ENCODE data around the gene GZMH. TPM values are rescaled to one million over a fixed set of nuclear protein-coding genes. Genes with fewer than 3 reads are reported as not detected.

Gene GZMH
- total RNA-seq, 2 experiments from 2014 or later, result 36.1 to 45.0 TPM

DNA sequence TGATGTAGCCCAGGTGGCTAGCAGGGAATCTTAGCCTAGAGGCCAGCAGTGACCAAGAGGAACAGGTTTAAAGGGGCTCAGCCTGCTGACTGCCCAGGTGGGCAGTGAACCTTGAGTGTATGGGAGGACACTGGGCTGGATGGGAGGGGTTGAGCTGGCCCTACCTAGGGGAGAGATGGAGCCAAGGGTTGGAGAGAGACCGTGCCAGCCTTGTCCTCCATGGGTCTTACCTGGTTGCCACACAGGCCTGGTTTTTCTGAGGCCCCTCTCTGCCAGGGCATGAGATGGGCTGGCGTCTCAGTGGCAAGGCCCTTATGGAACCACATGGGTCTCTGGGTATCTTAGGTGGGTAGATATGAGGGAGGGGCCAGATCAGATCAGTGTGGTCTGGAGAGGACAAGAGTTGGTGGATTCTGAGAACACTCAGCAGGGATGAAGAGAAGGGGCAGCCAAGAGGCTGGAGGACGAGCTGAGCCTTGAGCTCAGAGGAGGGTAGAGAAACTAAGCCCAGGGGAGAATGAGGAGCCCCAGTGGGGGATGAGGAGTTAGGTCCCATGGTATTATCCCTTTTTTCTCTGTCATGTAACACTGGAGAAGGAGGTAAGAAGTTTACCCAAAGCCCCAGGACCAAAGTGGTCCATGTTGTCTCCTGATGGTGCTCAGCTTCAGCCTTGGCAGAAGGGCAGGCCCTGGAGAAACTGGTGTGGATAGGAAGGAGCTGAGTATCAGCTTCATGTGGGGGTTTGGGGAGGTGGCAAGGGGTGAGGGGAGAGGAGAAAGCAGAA is 20.8 kb upstream of the GZMH start:
- peak; percentile 25 for ATAC-seq
- POLR2A ChIA-PET, result interaction anchor here (0.6 kb wide), 1 partner anchor 172 kb away, joined by 5 read pairs; no protein-coding TSS in a partner anchor

DNA sequence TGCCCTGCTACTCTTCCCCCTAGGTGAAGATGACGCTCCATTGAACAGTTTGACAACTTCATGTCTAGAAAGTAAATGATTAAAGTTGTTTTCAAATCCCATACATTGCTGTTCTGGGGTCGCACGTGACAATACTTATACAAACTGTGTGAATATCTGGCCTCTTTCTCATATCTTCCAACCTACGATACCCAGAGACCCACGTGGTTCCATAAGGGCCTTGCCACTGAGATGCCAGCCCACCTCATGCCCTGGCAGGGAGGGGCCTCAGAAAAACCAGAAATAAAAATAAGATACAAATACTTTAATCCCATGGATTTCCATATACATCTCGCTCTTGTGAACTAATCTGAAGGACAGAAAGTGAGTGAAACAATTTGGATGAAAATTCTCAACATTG is 20.0 kb upstream of the GZMH start:
- Mint-ChIP-seq H3K27me3 (no peaks in the 10 kb centered on the region), H3K9me3 (ENCODE audit: low read depth) (no peaks in the 10 kb centered on the region), H3K27ac (peak overlapping the region; percentile 48), H3K4me3 (peak overlapping the region; percentile 78), H3K4me1 (peaks cover 12% of the 10 kb centered on the region), H3K36me3 (ENCODE audit: low read depth) (peaks cover 38% of the 10 kb centered on the region)
- CTCF ChIA-PET, result no interaction called here
- DNase-seq, result no peak
- POLR2A ChIA-PET, result interaction anchor here (0.6 kb wide), 1 partner anchor 173 kb away, joined by 5 read pairs; no protein-coding TSS in a partner anchor
- no peak for ATAC-seq
- intact Hi-C loops (cut with DNase I, micrococcal nuclease), result no loop called here

More for the DNA sequence above, 20.8 kb upstream of the GZMH start:
- Mint-ChIP-seq H3K9me3 (ENCODE audit: low read depth) (no peaks in the 10 kb centered on the region), H3K4me1 (peaks cover 12% of the 10 kb centered on the region), H3K27ac (peak overlapping the region; percentile 48), H3K27me3 (no peaks in the 10 kb centered on the region), H3K4me3 (peak overlapping the region; percentile 78), H3K36me3 (ENCODE audit: low read depth) (peaks cover 38% of the 10 kb centered on the region)
- intact Hi-C loops (cut with DNase I, micrococcal nuclease), result loop anchor here in 1 of 2 experiments (2.0 kb wide), 1 partner anchor 25 kb away; no protein-coding TSS in a partner anchor
- DNase-seq, result peak; percentile 44
- CTCF ChIA-PET, result interaction anchor here (0.6 to 0.8 kb wide), 2 partner anchors 19 to 154 kb away, joined by 3 read pairs; no protein-coding TSS in a partner anchor

DNA sequence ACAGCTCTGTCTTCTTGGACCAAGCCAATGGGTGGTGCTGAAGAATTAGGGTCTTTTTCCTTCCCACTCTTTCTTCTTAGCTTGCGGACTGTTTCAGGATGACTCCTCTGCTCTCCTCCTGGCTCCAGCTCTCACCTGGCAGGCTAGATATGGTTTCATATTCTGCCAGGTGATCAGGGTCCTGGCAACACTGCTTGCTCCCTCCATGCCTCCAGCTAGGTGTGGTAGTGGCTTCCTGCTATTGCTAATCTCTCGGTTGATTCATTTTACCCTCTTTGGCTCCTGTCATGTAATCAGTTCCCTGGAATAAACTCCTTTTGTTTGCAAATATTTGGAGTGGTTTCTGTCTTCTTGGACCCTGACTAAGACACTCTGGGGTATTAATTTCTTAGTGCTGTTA is 4.3 kb upstream of the GZMH start:
- ATAC-seq (no peak), DNase-seq (no peak)
- Mint-ChIP-seq H3K27me3 (no peaks in the 10 kb centered on the region), H3K4me1 (peaks cover 37% of the 10 kb centered on the region), H3K9me3 (ENCODE audit: low read depth) (no peaks in the 10 kb centered on the region), H3K36me3 (ENCODE audit: low read depth) (no peaks in the 10 kb centered on the region), H3K27ac (no peak overlapping the region), H3K4me3 (no peak overlapping the region)
- intact Hi-C loops (cut with DNase I, micrococcal nuclease), result no loop called here
- ChIA-PET POLR2A (no interaction called here), CTCF (no interaction called here)

DNA sequence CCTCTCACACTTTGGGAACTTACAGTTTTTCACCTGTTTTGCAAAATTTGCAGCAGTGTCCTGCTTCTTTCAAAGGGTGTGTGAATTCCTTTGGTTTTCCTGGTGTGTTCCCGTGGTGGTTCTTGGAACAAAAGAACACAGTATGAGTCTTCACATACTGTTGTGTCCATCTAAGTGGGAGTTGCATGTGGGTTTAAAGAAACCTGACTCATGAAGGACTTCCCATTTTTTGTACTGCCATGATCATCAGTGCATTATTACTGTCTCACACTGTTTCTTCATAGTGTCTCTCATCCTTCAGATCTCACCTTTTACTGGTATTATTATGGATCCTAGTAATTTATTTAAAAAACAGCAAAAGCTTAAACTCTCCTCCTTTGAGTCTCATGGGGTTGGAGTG is 3.8 kb upstream of the GZMH start:
- H3K36me3 Mint-ChIP-seq (ENCODE audit: low read depth), result no peaks in the 10 kb centered on the region
- DNase-seq (no peak), ATAC-seq (no peak)
- CTCF ChIA-PET, result no interaction called here
- no peaks in the 10 kb centered on the region for H3K9me3 Mint-ChIP-seq (ENCODE audit: low read depth)
- H3K4me3 Mint-ChIP-seq, result no peak overlapping the region
- POLR2A ChIA-PET, result no interaction called here
- H3K4me1 Mint-ChIP-seq, result peaks cover 41% of the 10 kb centered on the region
- H3K27me3 Mint-ChIP-seq, result no peaks in the 10 kb centered on the region
- H3K27ac Mint-ChIP-seq, result no peak overlapping the region
- intact Hi-C loops (cut with DNase I, micrococcal nuclease), result no loop called here

DNA sequence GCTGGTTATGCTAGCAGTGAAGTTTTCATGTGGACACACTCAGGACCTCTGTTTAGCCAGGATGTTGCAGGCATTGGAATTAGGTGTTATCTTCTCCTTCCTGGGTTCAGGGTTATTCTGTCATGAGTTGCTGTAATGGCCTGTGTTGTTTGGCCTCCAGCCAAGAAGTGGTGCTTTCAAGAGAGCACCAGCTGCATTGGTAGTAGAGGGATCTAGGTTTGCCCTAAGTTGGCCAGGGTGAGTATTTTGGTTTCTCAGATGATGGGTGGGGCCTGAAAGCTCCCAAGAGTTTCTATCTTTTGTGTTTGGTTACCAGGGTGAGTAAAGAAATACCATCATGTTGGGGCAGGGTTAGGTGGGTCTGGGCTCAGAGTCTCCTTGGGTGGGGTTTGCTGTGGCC is 2.7 kb upstream of the GZMH start:
- intact Hi-C loops (cut with DNase I, micrococcal nuclease), result no loop called here
- peaks cover 47% of the 10 kb centered on the region for H3K4me1 Mint-ChIP-seq
- ATAC-seq (no peak), DNase-seq (no peak)
- ChIA-PET POLR2A (no interaction called here), CTCF (interaction anchor here (1.3 kb wide), 1 partner anchor 12 kb away, joined by 3 read pairs; no protein-coding TSS in a partner anchor)
- H3K36me3 Mint-ChIP-seq (ENCODE audit: low read depth), result no peaks in the 10 kb centered on the region
- no peak overlapping the region for H3K27ac Mint-ChIP-seq
- no peaks in the 10 kb centered on the region for H3K9me3 Mint-ChIP-seq (ENCODE audit: low read depth)
- H3K4me3 Mint-ChIP-seq, result no peak overlapping the region
- H3K27me3 Mint-ChIP-seq, result no peaks in the 10 kb centered on the region

DNA sequence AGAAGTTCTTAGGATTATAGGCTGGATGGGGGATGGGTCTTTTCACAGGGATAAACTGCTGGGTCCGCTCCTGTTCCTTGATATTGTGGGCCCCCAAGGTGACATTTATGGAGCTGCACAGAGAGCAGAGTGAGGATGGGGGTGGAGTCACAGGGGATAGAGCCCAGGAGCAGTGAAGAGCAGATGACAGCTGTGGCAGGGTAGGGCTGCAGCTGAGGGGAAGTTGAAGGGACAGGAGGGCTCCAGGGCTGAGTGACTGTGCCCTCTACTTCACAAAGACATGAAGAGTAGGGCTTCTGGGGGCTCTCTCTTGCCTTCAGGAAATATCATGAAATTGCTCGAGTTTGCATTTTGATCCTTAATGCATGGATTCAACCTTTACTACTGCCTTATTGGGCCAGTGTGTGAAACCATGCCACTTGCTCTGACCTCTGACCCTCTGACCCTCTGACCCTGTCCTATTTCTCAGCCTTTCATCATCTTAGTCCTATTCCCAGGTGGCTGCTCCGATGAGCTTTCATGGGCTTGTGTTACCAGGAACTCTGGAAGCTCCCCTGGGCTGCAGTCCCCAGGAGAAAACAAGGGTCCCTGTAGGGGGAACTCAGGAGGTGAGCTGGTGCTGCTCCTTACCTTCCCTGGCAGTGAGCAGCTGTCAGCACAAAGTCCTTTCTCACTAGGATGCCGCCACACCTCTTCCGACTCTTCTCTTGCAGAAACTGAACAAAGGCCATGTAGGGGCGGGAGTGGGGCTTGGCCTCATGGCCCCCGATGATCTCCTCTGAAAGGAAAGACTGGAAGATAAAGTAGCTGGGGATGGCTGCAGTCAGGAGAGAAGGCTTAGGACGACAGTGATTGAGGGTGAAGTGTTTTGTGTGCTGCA is 1.6 kb downstream of the GZMH start:
- H3K9me3 Mint-ChIP-seq (ENCODE audit: low read depth), result no peaks in the 10 kb centered on the region
- POLR2A ChIA-PET, result no interaction called here

DNA sequence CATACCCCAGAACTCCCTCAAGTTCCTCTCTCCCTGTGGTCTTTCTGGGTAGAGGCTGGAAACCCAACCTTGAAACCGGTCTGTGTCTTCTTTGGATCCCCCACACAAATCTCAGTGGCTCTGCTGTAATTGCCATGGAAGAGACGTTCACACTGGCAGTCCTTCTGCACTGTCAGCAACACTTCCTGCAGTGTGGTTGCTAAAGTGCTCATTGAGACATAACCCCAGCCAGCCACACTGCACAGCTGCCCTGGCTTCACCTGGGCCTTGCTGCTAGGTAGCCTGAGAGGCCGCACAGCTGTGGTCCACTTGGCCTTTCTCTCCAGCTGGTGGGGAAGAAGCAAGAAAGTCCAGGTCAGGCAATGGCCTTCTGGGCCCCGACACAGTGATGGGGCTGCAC is 2.4 kb downstream of the GZMH start:
- Mint-ChIP-seq H3K4me3 (peak overlapping the region; percentile 66), H3K27me3 (no peaks in the 10 kb centered on the region), H3K27ac (peak overlapping the region; percentile 49), H3K9me3 (ENCODE audit: low read depth) (no peaks in the 10 kb centered on the region), H3K36me3 (ENCODE audit: low read depth) (no peaks in the 10 kb centered on the region), H3K4me1 (peaks cover 43% of the 10 kb centered on the region)
- ChIA-PET POLR2A (no interaction called here), CTCF (interaction anchor here (0.7 to 1.8 kb wide), 2 partner anchors 126 to 185 kb away, joined by 3 to 5 read pairs; no protein-coding TSS in a partner anchor)
- intact Hi-C loops (cut with DNase I, micrococcal nuclease), result loop anchor here (5.0 kb wide), 1 partner anchor 125 kb away; no protein-coding TSS in a partner anchor
- no peak for DNase-seq
- ATAC-seq, result no peak

More for the DNA sequence above, 1.6 kb downstream of the GZMH start:
- no peaks in the 10 kb centered on the region for H3K36me3 Mint-ChIP-seq (ENCODE audit: low read depth)
- H3K4me1 Mint-ChIP-seq, result peaks cover 50% of the 10 kb centered on the region
- H3K27ac Mint-ChIP-seq, result peak overlapping the region; percentile 49
- ATAC-seq (no peak), DNase-seq (no peak)
- intact Hi-C loops (cut with DNase I, micrococcal nuclease), result loop anchor here (5.0 kb wide), 1 partner anchor 126 kb away; no protein-coding TSS in a partner anchor
- peak overlapping the region; percentile 66 for H3K4me3 Mint-ChIP-seq
- H3K27me3 Mint-ChIP-seq, result no peaks in the 10 kb centered on the region
- CTCF ChIA-PET, result interaction anchor here (0.8 to 2.4 kb wide), 8 partner anchors 13 to 127 kb away, joined by 3 to 9 read pairs (median 4); no protein-coding TSS in a partner anchor

DNA sequence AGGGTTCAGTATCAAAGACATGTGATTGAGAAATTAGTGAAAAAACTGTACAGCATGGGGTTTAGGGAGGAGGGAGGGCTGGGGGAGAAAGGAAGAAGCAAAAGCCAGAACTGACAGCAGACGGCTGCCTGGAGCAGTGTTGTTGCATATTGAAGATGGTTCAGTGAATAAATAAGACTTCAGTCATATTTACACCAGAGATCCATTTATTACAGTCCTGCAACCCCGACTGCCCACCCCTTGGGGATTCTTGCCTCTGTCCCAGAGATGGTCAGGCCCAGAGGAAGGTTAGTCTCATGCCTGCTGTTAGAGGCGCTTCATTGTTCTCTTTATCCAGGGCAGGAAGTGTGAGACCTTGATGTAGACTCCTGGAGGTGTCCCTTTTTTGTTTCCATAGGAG is 3.2 kb downstream of the GZMH start:
- peaks cover 40% of the 10 kb centered on the region for H3K4me1 Mint-ChIP-seq

DNA sequence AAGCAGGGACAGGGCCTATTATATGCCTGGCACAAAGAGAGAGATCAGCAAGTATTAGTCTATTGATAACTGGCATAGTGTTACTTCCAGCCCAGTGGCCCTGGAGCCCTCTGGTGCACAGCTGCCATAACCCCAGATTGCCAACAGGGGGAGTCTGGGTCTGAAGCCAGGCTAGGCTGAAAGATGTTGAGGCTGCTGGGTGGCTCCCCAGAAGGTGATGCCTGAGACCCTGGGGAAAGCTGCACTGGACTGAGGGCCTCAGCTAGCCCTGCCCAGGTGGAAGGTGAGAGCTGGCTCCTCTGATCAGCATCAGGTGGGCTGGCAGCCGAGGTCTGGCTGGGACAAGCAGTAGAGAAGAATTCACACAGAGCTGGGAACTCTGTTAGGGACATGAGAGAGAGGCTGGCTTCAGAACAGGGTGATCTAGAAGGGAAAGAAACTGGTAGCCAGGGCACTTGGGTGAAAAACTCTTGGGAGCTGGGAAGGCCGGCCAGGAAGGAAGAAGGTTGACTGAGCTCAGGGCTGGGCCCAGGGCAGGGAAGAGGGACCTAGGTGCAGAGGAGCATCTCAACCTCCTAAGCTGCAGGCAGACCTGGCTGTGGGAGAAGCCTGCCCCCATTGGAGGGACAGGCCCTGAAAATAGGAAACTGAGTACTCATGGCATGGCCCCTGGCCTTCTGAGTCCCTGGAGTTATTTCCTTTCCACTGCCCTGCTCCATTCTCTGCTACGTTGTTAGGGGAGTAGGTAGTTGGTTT is 3.9 kb downstream of the GZMH start:
- H3K27ac Mint-ChIP-seq, result peak overlapping the region; percentile 87
- ChIA-PET POLR2A (no interaction called here), CTCF (interaction anchor here (0.6 to 1.8 kb wide), 22 partner anchors 9 to 156 kb away, joined by 3 to 17 read pairs (median 4); partner anchors contain the start of gene GZMB)

More for the DNA sequence above, 3.2 kb downstream of the GZMH start:
- DNase-seq, result no peak
- Mint-ChIP-seq H3K9me3 (ENCODE audit: low read depth) (no peaks in the 10 kb centered on the region), H3K36me3 (ENCODE audit: low read depth) (no peaks in the 10 kb centered on the region), H3K4me3 (peak overlapping the region; percentile 66), H3K27ac (peak overlapping the region; percentile 87), H3K27me3 (no peaks in the 10 kb centered on the region)
- ChIA-PET POLR2A (no interaction called here), CTCF (interaction anchor here (0.6 to 1.8 kb wide), 16 partner anchors 8 to 125 kb away, joined by 3 to 17 read pairs (median 4); partner anchors contain the start of gene GZMB)
- intact Hi-C loops (cut with DNase I, micrococcal nuclease), result loop anchor here (5.0 kb wide), 1 partner anchor 124 kb away; no protein-coding TSS in a partner anchor
- ATAC-seq, result no peak

DNA sequence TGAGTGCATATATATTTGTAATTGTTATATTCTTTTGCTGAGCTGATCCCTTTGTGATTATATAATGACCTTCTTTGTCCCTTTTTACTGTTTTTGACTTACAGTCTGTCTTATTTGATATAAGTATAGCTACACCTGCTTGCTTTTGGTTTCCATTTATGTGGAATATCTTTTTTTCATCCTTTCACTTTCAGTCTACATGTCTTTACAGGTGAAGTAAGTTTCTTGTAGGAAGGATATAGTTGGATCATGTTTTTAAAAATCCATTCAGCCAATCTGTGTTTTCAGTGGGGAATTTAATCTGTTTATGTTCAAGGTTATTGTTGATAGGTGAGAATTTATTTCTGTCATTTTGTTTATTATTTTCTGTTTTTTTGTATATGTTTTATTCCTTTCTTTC is 12.1 kb downstream of the GZMH start:
- ATAC-seq (no peak), DNase-seq (no peak)
- H3K27ac Mint-ChIP-seq, result no peak overlapping the region
- peaks cover 5% of the 10 kb centered on the region for H3K4me1 Mint-ChIP-seq
- intact Hi-C loops (cut with DNase I, micrococcal nuclease), result loop anchor here in 1 of 2 experiments (10.0 kb wide), 1 partner anchor 397 kb away; no protein-coding TSS in a partner anchor
- H3K27me3 Mint-ChIP-seq, result peaks cover 3% of the 10 kb centered on the region
- H3K4me3 Mint-ChIP-seq, result no peak overlapping the region
- POLR2A ChIA-PET, result no interaction called here
- CTCF ChIA-PET, result interaction anchor here (1.2 kb wide), 1 partner anchor 9 kb away, joined by 5 read pairs; no protein-coding TSS in a partner anchor
- peaks cover 31% of the 10 kb centered on the region for H3K9me3 Mint-ChIP-seq (ENCODE audit: low read depth)
- peaks cover 5% of the 10 kb centered on the region for H3K36me3 Mint-ChIP-seq (ENCODE audit: low read depth)

More for the DNA sequence above, 3.9 kb downstream of the GZMH start:
- Mint-ChIP-seq H3K4me3 (peak overlapping the region; percentile 66), H3K4me1 (peaks cover 40% of the 10 kb centered on the region), H3K9me3 (ENCODE audit: low read depth) (no peaks in the 10 kb centered on the region), H3K27me3 (no peaks in the 10 kb centered on the region), H3K36me3 (ENCODE audit: low read depth) (no peaks in the 10 kb centered on the region)
- peak; percentile 83 for DNase-seq
- intact Hi-C loops (cut with DNase I, micrococcal nuclease), result loop anchor here (1.0 to 5.0 kb wide), 3 partner anchors 25 to 123 kb away; no protein-coding TSS in a partner anchor
- peak; percentile 87 for ATAC-seq
